Measurements from ENCODE around the gene BLTP3A. TPM values are rescaled to one million over a fixed set of nuclear protein-coding genes. Genes with fewer than 3 reads are reported as not detected.

BLTP3A gene
- total and polyA plus RNA-seq, 2 of the 13 experiments (the other 11 are each of a cell fraction or from before 2014, with no cell fraction given): 22.1 to 24.0 TPM

- peak; percentile 44; the same call in 1 of the 2 replicates for TF ChIP-seq ZSCAN12 (CRISPR knock-in tag; IDR thresholded peaks at IDR 0.05)
- peak; percentile 32; the same call in 1 of the 2 replicates for TF ChIP-seq SALL1 (CRISPR knock-in tag; IDR thresholded peaks at IDR 0.05)
- 0 out of 2 replicates have a peak, but pooled peaks have one; percentile 30 for TF ChIP-seq RARG (CRISPR knock-in tag; IDR thresholded peaks at IDR 0.05; ENCODE audit: low read depth)
- TF ChIP-seq, protein P1, sequence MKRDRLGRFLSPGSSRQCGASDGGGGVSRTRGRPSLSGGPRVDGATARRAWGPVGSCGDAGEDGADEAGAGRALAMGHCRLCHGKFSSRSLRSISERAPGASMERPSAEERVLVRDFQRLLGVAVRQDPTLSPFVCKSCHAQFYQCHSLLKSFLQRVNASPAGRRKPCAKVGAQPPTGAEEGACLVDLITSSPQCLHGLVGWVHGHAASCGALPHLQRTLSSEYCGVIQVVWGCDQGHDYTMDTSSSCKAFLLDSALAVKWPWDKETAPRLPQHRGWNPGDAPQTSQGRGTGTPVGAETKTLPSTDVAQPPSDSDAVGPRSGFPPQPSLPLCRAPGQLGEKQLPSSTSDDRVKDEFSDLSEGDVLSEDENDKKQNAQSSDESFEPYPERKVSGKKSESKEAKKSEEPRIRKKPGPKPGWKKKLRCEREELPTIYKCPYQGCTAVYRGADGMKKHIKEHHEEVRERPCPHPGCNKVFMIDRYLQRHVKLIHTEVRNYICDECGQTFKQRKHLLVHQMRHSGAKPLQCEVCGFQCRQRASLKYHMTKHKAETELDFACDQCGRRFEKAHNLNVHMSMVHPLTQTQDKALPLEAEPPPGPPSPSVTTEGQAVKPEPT (CRISPR knock-in tag; IDR thresholded peaks at IDR 0.05; ENCODE audit: low read depth): 0 out of 2 replicates have a peak, but pooled peaks have one; percentile 23
- TF ChIP-seq ZSCAN20 (CRISPR knock-in tag; IDR thresholded peaks at IDR 0.05; ENCODE audit: borderline replicate concordance): peak; percentile 50; the same call in 1 of the 2 replicates
- no peak for TF ChIP-seq ZKSCAN1 (IDR thresholded peaks at IDR 0.05; ENCODE audit: low read length)
- no peak for TF ChIP-seq NONO (IDR thresholded peaks at IDR 0.05)
- TF ChIP-seq NONO (CRISPR knock-in tag; conservative IDR thresholded peaks at IDR 0.05): no peak
- no peak for TF ChIP-seq MIER2 (CRISPR knock-in tag; IDR thresholded peaks at IDR 0.05)
- peak; percentile 15 for TF ChIP-seq ZNF691 (CRISPR knock-in tag; IDR thresholded peaks at IDR 0.05; ENCODE audit: borderline replicate concordance, low read depth)
- 0 out of 2 replicates have a peak, but pooled peaks have one; percentile 25 for TF ChIP-seq REXO4 (CRISPR knock-in tag; IDR thresholded peaks at IDR 0.05; ENCODE audit: borderline replicate concordance)
- 0 out of 2 replicates have a peak, but pooled peaks have one; percentile 0 for TF ChIP-seq FOXK1 (CRISPR knock-in tag; IDR thresholded peaks at IDR 0.05; ENCODE audit: borderline replicate concordance, low read depth)
- 0 out of 2 replicates have a peak, but pooled peaks have one; percentile 41 for TF ChIP-seq MEF2D (CRISPR knock-in tag; IDR thresholded peaks at IDR 0.05)
- TF ChIP-seq BCL6 (CRISPR knock-in tag; IDR thresholded peaks at IDR 0.05): peak; percentile 11; the same call in 1 of the 2 replicates
- TF ChIP-seq ZNF446 (CRISPR knock-in tag; IDR thresholded peaks at IDR 0.05): peak; percentile 90; the same call in 1 of the 2 replicates
- no peak for TF ChIP-seq ZC3H4 (CRISPR knock-in tag; IDR thresholded peaks at IDR 0.05; ENCODE audit: borderline replicate concordance)
- peak; percentile 41; the same call in 1 of the 2 replicates for TF ChIP-seq MTF1 (CRISPR knock-in tag; IDR thresholded peaks at IDR 0.05)
- TF ChIP-seq AGO2 (optimal IDR thresholded peaks at IDR 0.05; ENCODE audit: low read depth, low read length): peak; percentile 94
- TF ChIP-seq, protein P2, sequence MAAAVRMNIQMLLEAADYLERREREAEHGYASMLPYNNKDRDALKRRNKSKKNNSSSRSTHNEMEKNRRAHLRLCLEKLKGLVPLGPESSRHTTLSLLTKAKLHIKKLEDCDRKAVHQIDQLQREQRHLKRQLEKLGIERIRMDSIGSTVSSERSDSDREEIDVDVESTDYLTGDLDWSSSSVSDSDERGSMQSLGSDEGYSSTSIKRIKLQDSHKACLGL (CRISPR knock-in tag; IDR thresholded peaks at IDR 0.05): peak; percentile 42; the same call in 1 of the 2 replicates
- TF ChIP-seq FIP1L1 (IDR thresholded peaks at IDR 0.05; ENCODE audit: borderline replicate concordance, insufficient read depth, low read depth, low read length): no peak
- no peak; the same call in 1 of the 2 replicates for TF ChIP-seq ELF4 (CRISPR knock-in tag; IDR thresholded peaks at IDR 0.05; ENCODE audit: borderline replicate concordance)
- no peak for TF ChIP-seq MATR3 (CRISPR knock-in tag; IDR thresholded peaks at IDR 0.05)
- no peak for TF ChIP-seq SOX13 (IDR thresholded peaks at IDR 0.05)
- 0 out of 4 replicates have a peak, but pooled peaks of 1 of the 2 experiments have one; percentile 11 for TF ChIP-seq SOX13 (CRISPR knock-in tag; conservative IDR thresholded peaks at IDR 0.05 in 1 of 2, IDR thresholded peaks at IDR 0.05 in 1 of 2)
- peak; percentile 46; the same call in 1 of the 2 replicates for TF ChIP-seq CBFB (CRISPR knock-in tag; IDR thresholded peaks at IDR 0.05)
- TF ChIP-seq JUN (CRISPR knock-in tag; IDR thresholded peaks at IDR 0.05): 0 out of 2 replicates have a peak, but pooled peaks have one; percentile 11
- no peak for TF ChIP-seq ATF1 (CRISPR knock-in tag; IDR thresholded peaks at IDR 0.05)
These were observed at the start of gene BLTP3A (continued) for GRCh38 chr6:34791701-34792604.

Measured in HepG2 (cell line).